Measurements from ENCODE around the gene GARNL3.

GARNL3 gene

DNA sequence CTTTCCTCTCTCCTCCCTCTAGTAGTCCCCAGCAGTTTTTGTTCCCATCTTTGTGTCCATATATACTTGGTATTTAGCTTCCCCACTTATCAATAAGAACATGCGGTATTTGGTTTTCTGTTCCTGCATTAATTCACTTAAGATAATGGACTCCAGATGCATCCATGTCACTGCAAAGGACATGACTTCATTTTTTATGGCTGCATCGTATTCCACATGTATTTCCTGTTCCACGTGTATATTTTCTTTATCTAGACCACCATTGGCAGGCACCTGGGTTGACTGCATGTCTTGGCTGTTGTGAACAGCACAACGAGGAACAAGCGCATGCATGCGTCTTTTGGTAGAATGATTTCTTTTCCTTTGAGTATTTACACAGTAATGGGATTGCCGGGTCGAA lies 165.8 kb downstream of the GARNL3 start:
- no peak for TF ChIP-seq CTCF (IDR thresholded peaks at IDR 0.05; ENCODE audit: insufficient read depth, missing control alignments)
- no peak for DNase-seq (ENCODE audit: insufficient read length, low spot score)
- FAIRE-seq, result no peak

GRCh38 chr9:127437497-127438264 lies 173.1 kb downstream of the GARNL3 start:
- FAIRE-seq (no peak), DNase-seq (ENCODE audit: insufficient read length, low spot score) (no peak)
- TF ChIP-seq CTCF (IDR thresholded peaks at IDR 0.05; ENCODE audit: insufficient read depth, missing control alignments), result no peak

DNA sequence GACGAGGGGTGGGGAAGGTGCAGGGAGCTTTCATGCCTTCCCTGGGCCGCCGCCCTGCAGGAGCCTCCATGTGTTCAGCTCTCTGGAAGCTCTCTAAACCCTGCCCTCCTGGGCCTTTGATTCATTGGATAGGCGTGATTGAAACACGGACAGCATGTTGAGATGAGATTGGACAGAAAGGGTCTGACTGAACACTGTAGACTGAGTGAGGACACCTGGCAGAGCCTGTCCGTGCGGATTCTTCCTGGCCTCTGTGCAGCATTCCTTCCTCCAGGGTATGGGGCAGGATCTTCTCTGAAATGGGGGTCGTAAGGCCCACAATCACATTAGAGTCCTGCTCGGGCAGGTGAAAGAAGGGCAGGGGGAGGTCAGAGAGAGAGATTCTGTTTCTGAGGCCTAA lies 173.8 kb downstream of the GARNL3 start:
- no peak for TF ChIP-seq CTCF (IDR thresholded peaks at IDR 0.05; ENCODE audit: insufficient read depth, missing control alignments)
- no peak for FAIRE-seq
- DNase-seq (ENCODE audit: insufficient read length, low spot score), result no peak
